GM18861 (cell line): Measurements from ENCODE around the gene ELOVL5.
"Not testable (repeated sequence)": the region's sequence is repeated elsewhere in the genome, so short reads cannot be mapped to it uniquely, and the experiment has no call there.

ENCODE experiments used
- ATAC-seq: cut with Tn5 transposase; IDR thresholded peaks from one replicate; pipeline ENCODE4 v1.9.1; 2021; ENCODE audit not compliant: unreplicated experiment

The ELOVL5 gene

GRCh38 chr6:53330137-53330536 is 18.6 kb downstream of the ELOVL5 start:
- no peak for ATAC-seq

- no peak for ATAC-seq
These were observed 20.4 kb downstream of the ELOVL5 start for GRCh38 chr6:53328375-53328774.

DNA sequence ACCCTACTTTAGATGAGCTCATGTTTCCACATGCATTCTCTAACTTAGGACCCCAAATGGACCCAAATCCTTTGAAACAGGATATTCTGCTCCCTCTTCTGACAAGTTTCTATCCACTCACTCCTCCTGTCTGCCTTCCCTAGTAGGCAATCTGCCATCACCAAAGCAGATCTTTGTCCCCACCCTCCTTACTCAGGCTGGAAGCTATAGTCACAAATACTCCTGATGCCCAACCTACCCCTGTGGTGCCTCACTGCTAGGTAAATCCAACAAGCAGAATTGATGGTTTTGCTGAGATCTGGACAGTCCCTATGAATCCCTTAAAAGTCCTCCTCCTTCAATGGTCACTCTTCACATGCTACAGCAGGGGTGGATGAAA is 21.7 kb downstream of the ELOVL5 start:
- ATAC-seq, result no peak

GRCh38 chr6:53326372-53327016 is 22.3 kb downstream of the ELOVL5 start:
- no peak for ATAC-seq

DNA sequence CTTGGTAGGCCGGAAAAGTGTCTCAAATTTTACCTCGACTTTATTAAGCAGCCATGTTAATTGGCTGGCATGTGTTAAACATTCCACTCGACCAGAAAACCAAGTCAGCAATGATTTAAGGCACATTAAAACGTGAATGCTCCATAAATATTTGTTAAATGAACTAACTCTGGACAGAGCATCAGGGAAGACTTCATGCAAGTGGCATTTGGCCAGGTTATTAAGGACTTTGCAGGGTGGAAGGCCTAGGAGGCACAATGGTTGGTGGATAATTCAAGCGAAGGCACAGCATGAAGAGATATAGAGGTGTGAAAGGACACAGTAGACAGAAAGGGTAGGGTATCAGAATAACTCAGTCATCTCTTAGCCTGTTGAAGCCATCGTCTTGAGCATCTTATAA is 23.0 kb downstream of the ELOVL5 start:
- ATAC-seq, result no peak

GRCh38 chr6:53322188-53323029 is 26.3 kb downstream of the ELOVL5 start:
- no peak for ATAC-seq

DNA sequence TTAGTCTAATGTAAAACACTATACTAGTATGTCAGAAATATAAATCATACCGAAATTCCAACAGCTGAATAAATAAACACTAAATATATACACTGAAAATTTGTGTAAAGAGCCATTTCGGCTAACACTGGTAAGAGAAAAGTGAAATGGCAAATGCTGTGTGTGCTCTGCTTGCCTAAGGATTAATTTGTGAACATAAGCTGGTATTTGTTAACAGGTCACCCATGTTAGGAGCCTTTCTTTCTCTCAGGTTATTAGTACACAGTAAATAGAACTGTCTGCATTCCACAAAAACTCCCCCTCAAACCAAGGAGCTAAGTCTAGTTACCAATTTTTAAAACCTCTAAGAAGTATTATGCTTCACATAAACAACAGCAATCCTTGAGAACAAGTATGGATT is 27.0 kb downstream of the ELOVL5 start:
- ATAC-seq, result no peak

DNA sequence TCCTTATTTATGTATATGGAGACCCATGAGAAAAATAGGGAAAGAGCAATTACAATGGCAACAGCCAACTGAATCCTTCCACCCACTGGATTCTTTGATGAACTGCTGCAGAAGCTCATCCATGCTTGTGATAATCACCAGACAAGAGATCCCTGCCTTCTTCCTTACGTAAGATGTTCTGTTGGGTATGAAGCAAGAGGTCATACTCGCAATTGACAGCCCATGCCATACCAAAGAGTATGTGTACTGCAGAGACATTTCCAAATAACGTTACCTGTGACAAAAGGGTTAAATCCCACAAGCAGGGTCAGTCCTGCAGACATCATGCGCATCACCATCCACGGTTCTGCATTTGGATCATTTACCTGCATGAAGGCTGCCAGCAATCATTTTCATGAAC is 27.8 kb downstream of the ELOVL5 start:
- no peak for ATAC-seq

GRCh38 chr6:53318429-53318828 is 30.3 kb downstream of the ELOVL5 start:
- no peak for ATAC-seq

DNA sequence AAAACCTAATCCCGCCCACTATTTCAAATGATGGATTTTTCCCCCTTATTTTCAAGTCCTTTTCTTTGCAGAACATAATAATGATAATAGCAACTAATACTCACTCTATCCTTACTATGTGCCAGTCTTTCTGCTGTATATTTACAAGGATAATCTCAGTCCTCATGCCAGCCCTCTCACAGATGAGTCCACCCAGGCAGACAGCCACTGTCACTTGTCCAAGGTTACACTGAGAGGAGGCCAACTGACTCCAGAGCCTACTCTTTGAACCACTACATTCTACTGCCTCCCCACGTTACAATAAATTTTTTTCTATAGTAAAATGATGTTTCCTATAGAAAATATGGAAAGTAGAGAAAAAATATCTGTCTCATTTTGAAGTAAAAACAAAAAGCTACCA is 30.9 kb downstream of the ELOVL5 start:
- ATAC-seq, result no peak

- not testable (repeated sequence) for ATAC-seq
These were observed 31.5 kb downstream of the ELOVL5 start for GRCh38 chr6:53317299-53317698.

DNA sequence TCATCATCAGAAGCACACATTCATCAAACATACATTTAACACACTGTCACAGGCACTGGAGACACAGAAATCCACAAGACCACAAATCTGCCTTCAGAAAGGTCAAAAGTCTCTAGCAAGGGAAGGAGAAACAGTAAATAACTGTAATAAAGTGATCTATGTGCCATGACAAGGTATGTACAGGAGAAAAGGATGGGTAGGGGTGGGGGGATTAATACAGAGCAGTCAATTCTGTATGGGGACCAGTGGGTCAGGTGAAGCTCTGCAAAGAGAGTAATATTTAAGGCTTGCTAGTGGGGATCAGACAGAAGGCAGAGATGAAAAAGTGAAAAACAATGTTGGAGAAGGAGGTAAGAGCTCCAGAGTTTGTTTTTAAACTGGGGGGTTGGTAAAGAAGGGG is 32.6 kb downstream of the ELOVL5 start:
- no peak for ATAC-seq

DNA sequence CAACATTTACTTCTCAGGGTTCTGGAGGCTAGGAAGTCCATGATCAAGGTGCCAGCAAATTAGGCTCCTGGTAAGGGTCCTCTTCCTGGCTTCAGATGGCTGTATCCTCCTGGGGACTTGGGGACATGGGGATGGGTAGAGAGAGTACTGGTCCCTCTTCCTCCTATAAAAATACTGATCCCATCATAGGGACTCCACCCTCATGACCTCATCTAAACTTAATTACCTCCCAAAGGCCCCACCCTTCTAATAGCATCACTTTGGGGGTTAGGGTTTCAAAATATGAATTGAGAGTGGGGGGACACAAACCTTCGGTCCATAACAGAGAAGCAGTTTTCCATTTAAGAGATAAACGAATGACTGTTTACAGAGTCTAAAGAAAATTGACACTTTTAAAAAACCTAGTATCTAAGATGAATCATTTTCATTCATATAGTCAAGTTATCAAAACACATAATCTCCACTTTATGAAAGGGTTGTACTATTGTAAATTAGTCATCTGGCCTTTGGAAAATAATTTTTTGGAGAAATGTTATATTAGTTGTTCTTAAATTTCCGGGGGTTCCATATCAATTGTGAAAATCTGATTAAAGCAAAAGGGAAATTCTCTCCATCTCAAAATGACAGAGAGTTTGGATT is 33.5 kb downstream of the ELOVL5 start:
- ATAC-seq, result no peak

DNA sequence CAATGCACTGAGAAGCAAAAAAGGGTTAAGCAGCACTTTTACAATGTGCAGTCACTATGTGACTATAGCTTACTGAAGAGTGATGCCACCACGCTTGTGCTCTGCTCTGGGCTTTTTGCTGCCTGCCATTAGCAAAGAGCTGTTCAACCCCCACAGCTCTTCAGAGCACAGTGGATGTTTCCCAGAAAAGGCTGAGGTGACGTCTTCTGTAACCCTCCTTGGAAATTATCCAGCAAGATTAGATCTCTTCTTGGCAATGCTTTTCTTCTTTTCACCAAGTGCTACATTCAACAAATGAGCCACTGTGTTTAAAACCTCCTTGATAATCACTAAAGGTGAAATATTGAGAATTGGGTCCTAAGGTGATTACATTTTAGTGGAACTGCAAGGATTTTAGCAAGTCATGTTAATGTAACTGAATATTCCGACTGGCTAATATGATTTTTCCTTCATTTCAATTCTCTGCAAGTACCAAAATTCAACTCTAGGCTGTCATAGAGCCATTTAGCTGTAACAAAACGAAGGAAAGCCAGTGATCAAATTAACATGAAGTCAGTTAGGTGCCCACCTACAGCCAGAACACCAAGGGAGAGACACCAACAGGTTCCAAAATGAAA is 34.9 kb downstream of the ELOVL5 start:
- no peak for ATAC-seq

DNA sequence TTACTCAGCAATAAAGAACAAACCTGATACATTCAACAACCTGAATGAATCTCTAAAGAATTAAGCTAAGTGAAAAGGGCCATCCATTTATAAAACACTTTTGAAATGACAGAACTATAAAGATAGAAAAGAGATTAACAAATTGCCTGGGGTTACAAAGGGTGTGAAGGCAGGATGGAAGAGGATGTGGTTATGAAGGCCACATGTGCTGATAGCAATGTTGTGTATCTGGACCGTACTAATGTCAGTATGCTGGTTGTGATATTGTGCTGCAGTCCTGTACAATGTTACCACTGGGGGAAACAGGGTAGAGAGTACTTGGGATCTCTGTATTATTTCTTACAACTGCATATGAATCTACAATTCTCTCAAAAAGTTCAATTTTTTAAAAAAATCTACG is 36.4 kb downstream of the ELOVL5 start:
- no peak for ATAC-seq

DNA sequence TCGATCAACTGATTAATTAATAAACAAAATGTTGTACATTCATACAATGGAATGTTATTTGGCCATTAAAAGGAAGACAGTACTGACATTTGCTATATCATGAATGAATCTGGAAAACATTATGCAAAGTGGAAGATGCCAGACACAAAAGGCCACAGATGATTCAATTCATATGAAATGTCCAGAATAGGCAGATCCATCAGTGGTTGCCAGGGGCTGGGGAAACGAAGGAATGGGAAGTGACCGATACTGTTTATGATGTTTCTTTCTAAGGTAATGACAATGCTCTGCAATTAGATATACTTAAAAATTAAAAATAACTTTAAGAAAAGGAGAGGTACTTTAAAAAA is 37.2 kb downstream of the ELOVL5 start:
- ATAC-seq, result no peak

DNA sequence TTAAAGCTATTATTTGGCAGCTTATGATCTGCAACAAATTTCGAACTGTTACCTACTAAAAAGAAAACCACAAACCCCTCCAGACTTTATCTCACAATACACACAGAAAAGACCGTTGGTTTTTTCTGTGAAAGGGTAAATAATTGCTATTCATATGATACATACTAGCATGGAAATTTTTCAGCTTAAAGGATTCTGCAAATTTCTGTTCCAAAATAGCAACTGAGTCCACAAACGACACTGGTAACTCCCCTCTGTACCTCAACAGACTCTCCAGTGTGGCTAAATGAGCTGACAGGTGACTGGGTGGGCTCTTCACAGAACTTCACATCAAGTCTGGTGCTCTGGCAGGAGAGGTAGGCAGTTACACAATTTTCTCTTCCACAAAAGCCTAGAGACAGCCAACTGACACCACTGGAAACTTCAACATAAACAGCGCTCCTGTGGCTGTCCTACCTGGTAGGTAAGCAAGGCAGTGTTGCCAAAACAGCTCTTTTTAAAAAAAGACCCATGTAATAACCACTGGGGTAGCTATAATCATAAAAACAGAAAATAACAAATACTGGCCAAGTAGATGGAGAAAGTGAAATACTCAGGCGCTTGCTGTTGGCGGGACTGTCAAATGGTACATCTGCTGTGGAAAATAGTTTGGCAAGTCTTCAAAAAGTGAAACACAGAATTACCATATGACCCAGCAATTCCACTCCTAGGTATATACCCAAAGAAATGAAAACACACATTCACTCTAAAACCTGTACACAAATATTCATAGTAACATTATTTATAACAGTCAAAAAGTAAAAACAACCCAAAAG is 37.8 kb downstream of the ELOVL5 start:
- ATAC-seq, result no peak

GRCh38 chr6:53309901-53310300 is 38.8 kb downstream of the ELOVL5 start:
- no peak for ATAC-seq

- peak; percentile 44 for ATAC-seq
These were observed 39.5 kb downstream of the ELOVL5 start for GRCh38 chr6:53309059-53309900.

- peak; percentile 64 for ATAC-seq
These were observed 41.9 kb downstream of the ELOVL5 start for GRCh38 chr6:53306819-53307347.
